ENCODE results near the gene RMI1. TPM values are rescaled to one million over a fixed set of nuclear protein-coding genes. Genes with fewer than 3 reads are reported as not detected.

Gene RMI1
- total RNA-seq, 2 donors from 2014 or later: 27.1 to 33.2 TPM

DNA sequence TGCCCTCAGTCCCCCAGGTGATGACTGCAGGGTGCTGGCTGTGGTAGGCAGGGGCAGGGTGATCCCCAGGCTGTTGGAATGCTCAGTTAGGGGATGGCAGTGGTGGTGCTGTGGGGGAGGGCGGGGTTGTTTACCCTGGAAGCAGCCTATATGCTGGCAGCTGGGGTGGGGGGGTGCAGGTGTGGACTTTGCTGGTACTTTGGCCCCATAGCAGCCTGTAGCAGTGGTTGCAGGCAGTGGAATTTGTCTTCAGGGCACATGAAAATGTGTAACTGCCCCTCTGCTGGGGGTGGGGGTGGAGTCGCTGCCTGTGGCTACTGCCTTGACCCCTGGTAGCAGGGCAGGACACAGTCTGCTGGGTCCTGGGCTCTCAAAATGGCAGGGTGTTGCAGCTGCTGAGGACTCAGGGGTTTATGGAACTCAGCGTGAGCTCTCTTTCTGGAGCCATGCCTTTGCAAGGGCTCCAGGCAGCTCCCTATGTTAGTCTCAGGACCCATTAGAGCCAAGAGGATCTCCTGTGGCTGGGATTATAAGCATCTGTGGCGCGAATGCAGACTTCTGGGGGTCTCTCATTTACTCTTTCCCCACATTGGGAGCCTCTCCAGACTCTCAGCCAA, 65.0 kb downstream of the RMI1 start:
- Histone ChIP-seq H3K9me3 (ENCODE audit: control insufficient read depth, low read length) (no peaks in the 10 kb centered on the region), H3K4me1 (ENCODE audit: control insufficient read depth, insufficient read depth, low read length) (no peaks in the 10 kb centered on the region), H3K4me3 (ENCODE audit: low read length) (no peak overlapping the region), H3K27me3 (ENCODE audit: control insufficient read depth, insufficient read depth, low read length, poor library complexity, severe bottlenecking) (no peaks in the 10 kb centered on the region), H3K27ac (ENCODE audit: low read depth, low read length) (no peak overlapping the region), H3K36me3 (ENCODE audit: control insufficient read depth, insufficient read depth, low read length) (no peaks in the 10 kb centered on the region), H3K9ac (ENCODE audit: extremely low read depth, low read length, poor library complexity, severe bottlenecking) (no peak overlapping the region)
- no peaks in the 10 kb centered on the region for H3K27me3 Mint-ChIP-seq (ENCODE audit: insufficient read depth)
- WGBS, 2 experiments (ENCODE audit: insufficient coverage in 1 of 2, insufficient read length in 1 of 2): 89 to 94% methylated on average over 2 to 5 of the region's 5 CpGs
- H3K27ac Mint-ChIP-seq: no peak overlapping the region
- H3K9me3 Mint-ChIP-seq: peaks cover 38% of the 10 kb centered on the region
- no peak for DNase-seq
- H3K4me3 Mint-ChIP-seq: no peak overlapping the region
- TF ChIP-seq, protein P1, sequence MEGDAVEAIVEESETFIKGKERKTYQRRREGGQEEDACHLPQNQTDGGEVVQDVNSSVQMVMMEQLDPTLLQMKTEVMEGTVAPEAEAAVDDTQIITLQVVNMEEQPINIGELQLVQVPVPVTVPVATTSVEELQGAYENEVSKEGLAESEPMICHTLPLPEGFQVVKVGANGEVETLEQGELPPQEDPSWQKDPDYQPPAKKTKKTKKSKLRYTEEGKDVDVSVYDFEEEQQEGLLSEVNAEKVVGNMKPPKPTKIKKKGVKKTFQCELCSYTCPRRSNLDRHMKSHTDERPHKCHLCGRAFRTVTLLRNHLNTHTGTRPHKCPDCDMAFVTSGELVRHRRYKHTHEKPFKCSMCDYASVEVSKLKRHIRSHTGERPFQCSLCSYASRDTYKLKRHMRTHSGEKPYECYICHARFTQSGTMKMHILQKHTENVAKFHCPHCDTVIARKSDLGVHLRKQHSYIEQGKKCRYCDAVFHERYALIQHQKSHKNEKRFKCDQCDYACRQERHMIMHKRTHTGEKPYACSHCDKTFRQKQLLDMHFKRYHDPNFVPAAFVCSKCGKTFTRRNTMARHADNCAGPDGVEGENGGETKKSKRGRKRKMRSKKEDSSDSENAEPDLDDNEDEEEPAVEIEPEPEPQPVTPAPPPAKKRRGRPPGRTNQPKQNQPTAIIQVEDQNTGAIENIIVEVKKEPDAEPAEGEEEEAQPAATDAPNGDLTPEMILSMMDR (conservative IDR thresholded peaks at IDR 0.05): no peak
- H3K4me1 Mint-ChIP-seq: no peaks in the 10 kb centered on the region
- peaks cover 5% of the 10 kb centered on the region for H3K36me3 Mint-ChIP-seq (ENCODE audit: low read depth)

Small RNA genes lying within 50 kb of the gene (microRNA-seq; reads per million reads assigned to microRNA genes)
- gene MIR7-1 (ENCODE audit: borderline microRNAs expressed): 161 reads per million, percentile 80 among the genes with 10 or more reads in this experiment

Other genes with a start within 250 kb of the RMI1 start
- gene GKAP1, start 163.0 kb upstream of the RMI1 start, total RNA-seq: 10 to 100 TPM in 1 of 2 donors, 1 to 10 TPM in 1; 8.5 to 13.5 TPM
- gene KIF27, start 59.4 kb upstream of the RMI1 start, total RNA-seq: 10 to 100 TPM; 12.0 to 19.5 TPM
- 100 to 1,000 TPM; 714 to 780 TPM for gene HNRNPK, start 590 bp upstream of the RMI1 start, total RNA-seq